WTC11 (cell line): ENCODE measurements around the gene TMEM196. TPM values are rescaled to one million over a fixed set of nuclear protein-coding genes. Genes with fewer than 3 reads are reported as not detected.

ENCODE experiments used
- CBFB ChIP-seq: sonication (generic); formaldehyde crosslinking; IDR thresholded peaks from 2 replicates; pipeline ENCODE4 v1.8.1; 2022; ENCODE audit warnings: mild to moderate bottlenecking, low read depth, missing genetic modification reagents
- ERG ChIP-seq: fragments of 250-450 bp; sonication (Bioruptor Pico); IDR thresholded peaks from 2 replicates; pipeline ENCODE4 v1.8.0; 2021; ENCODE audit warnings: mild to moderate bottlenecking
- ETV6 ChIP-seq: sonication (generic); formaldehyde crosslinking; IDR thresholded peaks from 2 replicates; pipeline ENCODE4 v1.8.1; 2022; ENCODE audit warnings: mild to moderate bottlenecking, missing genetic modification reagents
- FOXP1 ChIP-seq: sonication (generic); formaldehyde crosslinking; IDR thresholded peaks from 2 replicates; pipeline ENCODE4 v1.8.0; 2022; ENCODE audit warnings: missing genetic modification reagents, mild to moderate bottlenecking, moderate library complexity, borderline replicate concordance
- GABPB1 ChIP-seq: sonication (generic); formaldehyde crosslinking; IDR thresholded peaks from 2 replicates; pipeline ENCODE4 v1.8.1; 2023; ENCODE audit warnings: mild to moderate bottlenecking, missing genetic modification reagents
- GRHL2 ChIP-seq: fragments of 250-450 bp; sonication (Bioruptor Pico); IDR thresholded peaks from 2 replicates; pipeline ENCODE4 v1.8.0; 2022; ENCODE audit warnings: mild to moderate bottlenecking, moderate library complexity; ENCODE audit not compliant: insufficient replicate concordance, severe bottlenecking
- HMGA2 ChIP-seq: fragments of 250-450 bp; sonication (Bioruptor Pico); IDR thresholded peaks from 2 replicates; pipeline ENCODE4 v1.4.0; 2021; ENCODE audit warnings: mild to moderate bottlenecking, moderate library complexity
- HMGXB4 ChIP-seq: sonication (generic); formaldehyde crosslinking; IDR thresholded peaks from 2 replicates; pipeline ENCODE4 v1.8.1; 2023; ENCODE audit warnings: mild to moderate bottlenecking, moderate library complexity, missing genetic modification reagents
- IRF1 ChIP-seq: sonication (generic); formaldehyde crosslinking; IDR thresholded peaks from 2 replicates; pipeline ENCODE4 v1.8.0; 2023; ENCODE audit warnings: missing genetic modification reagents
- JUN ChIP-seq: sonication (generic); formaldehyde crosslinking; IDR thresholded peaks from 2 replicates; pipeline ENCODE4 v1.8.0; 2023; ENCODE audit warnings: mild to moderate bottlenecking, missing genetic modification reagents
- MAX ChIP-seq: sonication (generic); formaldehyde crosslinking; IDR thresholded peaks from 2 replicates; pipeline ENCODE4 v1.8.0; 2022; ENCODE audit warnings: mild to moderate bottlenecking, missing genetic modification reagents
- MXD4 ChIP-seq: fragments of 250-450 bp; sonication (Bioruptor Pico); IDR thresholded peaks from 2 replicates; pipeline ENCODE4 v1.8.0; 2021; ENCODE audit warnings: mild to moderate bottlenecking, moderate library complexity, borderline replicate concordance
- NFATC4 ChIP-seq: fragments of 250-450 bp; sonication (Bioruptor Pico); IDR thresholded peaks from 2 replicates; pipeline ENCODE4 v1.9.0; 2021; ENCODE audit warnings: mild to moderate bottlenecking
- NFE2L1 ChIP-seq: sonication (generic); formaldehyde crosslinking; IDR thresholded peaks from 2 replicates; pipeline ENCODE4 v1.8.1; 2023; ENCODE audit warnings: missing genetic modification reagents
- PRRX2 ChIP-seq: fragments of 250-450 bp; sonication (Bioruptor Pico); IDR thresholded peaks from 2 replicates; pipeline ENCODE4 v1.8.0; 2021; ENCODE audit warnings: mild to moderate bottlenecking
- RORB ChIP-seq: fragments of 250-450 bp; sonication (Bioruptor Pico); IDR thresholded peaks from 2 replicates; pipeline ENCODE4 v1.9.0; 2021; ENCODE audit warnings: mild to moderate bottlenecking
- SOX15 ChIP-seq: fragments of 250-450 bp; sonication (Bioruptor Pico); IDR thresholded peaks from 2 replicates; pipeline ENCODE4 v1.9.0; 2021; ENCODE audit warnings: mild to moderate bottlenecking
- SP1 ChIP-seq: sonication (generic); formaldehyde crosslinking; conservative IDR thresholded peaks from 2 replicates; pipeline ENCODE4 v1.8.1; 2022; ENCODE audit warnings: missing genetic modification reagents
- STAT6 ChIP-seq: sonication (generic); formaldehyde crosslinking; conservative IDR thresholded peaks from 2 replicates; pipeline ENCODE4 v1.8.1; 2023; ENCODE audit warnings: mild to moderate bottlenecking, low read depth, missing genetic modification reagents, moderate library complexity
- TCF7 ChIP-seq: sonication (generic); formaldehyde crosslinking; IDR thresholded peaks from 2 replicates; pipeline ENCODE4 v1.8.0; 2022; ENCODE audit warnings: mild to moderate bottlenecking, low read depth, missing genetic modification reagents, moderate library complexity
- ZMAT4 ChIP-seq: fragments of 250-450 bp; sonication (Bioruptor Pico); IDR thresholded peaks from 2 replicates; pipeline ENCODE4 v1.9.0; 2021; ENCODE audit warnings: mild to moderate bottlenecking
- ZNF121 ChIP-seq: sonication (generic); formaldehyde crosslinking; IDR thresholded peaks from 2 replicates; pipeline ENCODE4 v1.8.0; 2023; ENCODE audit warnings: missing genetic modification reagents
- ZNF138 ChIP-seq: sonication (generic); formaldehyde crosslinking; conservative IDR thresholded peaks from 2 replicates; pipeline ENCODE4 v1.8.1; 2022; ENCODE audit warnings: mild to moderate bottlenecking, moderate library complexity, missing genetic modification reagents
- ZNF232 ChIP-seq: sonication (generic); formaldehyde crosslinking; IDR thresholded peaks from 2 replicates; pipeline ENCODE4 v1.8.0; 2022; ENCODE audit warnings: mild to moderate bottlenecking, missing genetic modification reagents
- total RNA-seq: library from RNA; stranded (reverse); gene quantifications from 3 replicates; pipeline ENCODE4 v1.2.3, GENCODE V29; 2021
- TF ChIP-seq, protein P1 (sequence below): sonication (generic); formaldehyde crosslinking; IDR thresholded peaks from 2 replicates; pipeline ENCODE4 v1.8.1; 2023; ENCODE audit warnings: mild to moderate bottlenecking, missing genetic modification reagents
- TF ChIP-seq, protein P2 (sequence below): fragments of 250-450 bp; sonication (Bioruptor Pico); IDR thresholded peaks from 2 replicates; pipeline ENCODE4 v2.1.2; 2022; ENCODE audit warnings: mild to moderate bottlenecking, moderate library complexity
- TF ChIP-seq, protein P3 (sequence below): sonication (generic); formaldehyde crosslinking; IDR thresholded peaks from 2 replicates; pipeline ENCODE4 v1.8.0; 2022; ENCODE audit warnings: mild to moderate bottlenecking, missing genetic modification reagents

Gene TMEM196
- total RNA-seq, 1 experiment from 2014 or later = 0.42 TPM

DNA sequence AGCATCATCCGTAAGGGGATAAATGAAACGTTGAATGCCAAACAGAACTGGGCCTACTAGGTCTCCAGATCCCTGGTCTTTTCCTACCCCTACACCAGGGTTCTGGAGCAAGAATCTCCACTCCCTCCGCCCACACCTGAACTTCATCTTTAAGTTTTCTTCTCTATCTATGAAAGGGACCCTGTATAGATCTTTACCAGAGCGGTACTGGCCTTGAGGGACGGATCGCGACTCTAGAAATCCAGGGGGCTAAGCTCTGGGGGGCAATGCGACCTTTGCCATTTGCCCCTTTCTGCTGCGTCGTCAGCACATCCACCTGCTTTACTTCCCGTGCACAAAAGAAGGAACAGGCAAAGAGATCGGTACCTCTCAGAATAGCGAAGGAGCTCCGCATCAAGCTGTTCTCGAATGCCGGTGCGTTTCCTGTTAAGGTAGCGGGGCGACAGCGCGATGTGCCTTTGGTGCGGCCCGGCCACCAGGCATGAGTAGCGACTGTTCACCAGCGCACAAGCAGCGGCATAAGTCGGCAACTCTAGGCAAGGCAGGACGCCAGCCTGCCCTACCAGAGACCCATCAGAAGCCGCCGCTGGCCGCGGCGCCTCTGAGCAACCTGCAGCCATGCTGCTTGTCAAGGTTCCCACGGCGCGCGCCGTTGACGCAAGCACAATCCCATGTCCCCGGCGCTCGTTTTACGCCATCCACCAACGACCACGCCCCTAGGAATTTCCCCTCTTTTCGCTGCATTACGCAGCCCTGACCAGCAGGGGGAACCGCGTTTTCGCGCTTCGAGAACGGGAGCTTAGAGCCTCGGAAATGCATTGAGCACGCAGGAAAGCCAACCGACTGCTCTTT, 64.8 kb downstream of the TMEM196 start, which contains the start of gene POLR1F (continued):
- TF ChIP-seq STAT6 (CRISPR knock-in tag) = no peak
- TF ChIP-seq MXD4 = no peak
- TF ChIP-seq, protein P1, sequence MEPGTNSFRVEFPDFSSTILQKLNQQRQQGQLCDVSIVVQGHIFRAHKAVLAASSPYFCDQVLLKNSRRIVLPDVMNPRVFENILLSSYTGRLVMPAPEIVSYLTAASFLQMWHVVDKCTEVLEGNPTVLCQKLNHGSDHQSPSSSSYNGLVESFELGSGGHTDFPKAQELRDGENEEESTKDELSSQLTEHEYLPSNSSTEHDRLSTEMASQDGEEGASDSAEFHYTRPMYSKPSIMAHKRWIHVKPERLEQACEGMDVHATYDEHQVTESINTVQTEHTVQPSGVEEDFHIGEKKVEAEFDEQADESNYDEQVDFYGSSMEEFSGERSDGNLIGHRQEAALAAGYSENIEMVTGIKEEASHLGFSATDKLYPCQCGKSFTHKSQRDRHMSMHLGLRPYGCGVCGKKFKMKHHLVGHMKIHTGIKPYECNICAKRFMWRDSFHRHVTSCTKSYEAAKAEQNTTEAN (CRISPR knock-in tag) = no peak
- TF ChIP-seq ZMAT4 (CRISPR knock-in tag) = no peak
- no peak for TF ChIP-seq IRF1 (CRISPR knock-in tag)
- TF ChIP-seq HMGA2 (CRISPR knock-in tag) = no peak
- TF ChIP-seq JUN (CRISPR knock-in tag) = no peak; the same call in 1 of the 2 replicates
- peak; percentile 62; the same call in 1 of the 2 replicates for TF ChIP-seq ZNF138 (CRISPR knock-in tag)
- TF ChIP-seq GRHL2 = no peak
- TF ChIP-seq RORB (CRISPR knock-in tag) = no peak
- no peak for TF ChIP-seq ERG
- no peak for TF ChIP-seq TCF7 (CRISPR knock-in tag)
- no peak for TF ChIP-seq CBFB (CRISPR knock-in tag)
- TF ChIP-seq HMGXB4 = peak; percentile 53
- no peak for TF ChIP-seq NFATC4 (CRISPR knock-in tag)
- TF ChIP-seq NFE2L1 = no peak
- TF ChIP-seq ZNF121 (CRISPR knock-in tag) = no peak
- TF ChIP-seq PRRX2 (CRISPR knock-in tag) = no peak
- TF ChIP-seq GABPB1 = peak; percentile 9; the same call in 1 of the 2 replicates
- TF ChIP-seq FOXP1 (CRISPR knock-in tag) = peak; percentile 70; the same call in 1 of the 2 replicates
- TF ChIP-seq SP1 (CRISPR knock-in tag) = peak; percentile 93
- TF ChIP-seq, protein P2, sequence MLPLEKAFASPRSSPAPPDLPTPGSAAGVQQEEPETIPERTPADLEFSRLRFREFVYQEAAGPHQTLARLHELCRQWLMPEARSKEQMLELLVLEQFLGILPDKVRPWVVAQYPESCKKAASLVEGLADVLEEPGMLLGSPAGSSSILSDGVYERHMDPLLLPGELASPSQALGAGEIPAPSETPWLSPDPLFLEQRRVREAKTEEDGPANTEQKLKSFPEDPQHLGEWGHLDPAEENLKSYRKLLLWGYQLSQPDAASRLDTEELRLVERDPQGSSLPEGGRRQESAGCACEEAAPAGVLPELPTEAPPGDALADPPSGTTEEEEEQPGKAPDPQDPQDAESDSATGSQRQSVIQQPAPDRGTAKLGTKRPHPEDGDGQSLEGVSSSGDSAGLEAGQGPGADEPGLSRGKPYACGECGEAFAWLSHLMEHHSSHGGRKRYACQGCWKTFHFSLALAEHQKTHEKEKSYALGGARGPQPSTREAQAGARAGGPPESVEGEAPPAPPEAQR (CRISPR knock-in tag) = no peak
- no peak for TF ChIP-seq ZNF232 (CRISPR knock-in tag)
- TF ChIP-seq, protein P3, sequence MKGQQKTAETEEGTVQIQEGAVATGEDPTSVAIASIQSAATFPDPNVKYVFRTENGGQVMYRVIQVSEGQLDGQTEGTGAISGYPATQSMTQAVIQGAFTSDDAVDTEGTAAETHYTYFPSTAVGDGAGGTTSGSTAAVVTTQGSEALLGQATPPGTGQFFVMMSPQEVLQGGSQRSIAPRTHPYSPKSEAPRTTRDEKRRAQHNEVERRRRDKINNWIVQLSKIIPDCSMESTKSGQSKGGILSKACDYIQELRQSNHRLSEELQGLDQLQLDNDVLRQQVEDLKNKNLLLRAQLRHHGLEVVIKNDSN (CRISPR knock-in tag) = no peak; the same call in 1 of the 2 replicates
- TF ChIP-seq SOX15 (CRISPR knock-in tag) = no peak
- TF ChIP-seq ETV6 = peak; percentile 69; the same call in 1 of the 2 replicates
- peak; percentile 91 for TF ChIP-seq MAX
